Hepatocyte (in vitro differentiated cells): ENCODE results near the gene ATP7B. TPM values are rescaled to one million over a fixed set of nuclear protein-coding genes. Genes with fewer than 3 reads are reported as not detected.

Experiments used
- DNase-seq: peaks from one replicate; pipeline ENCODE4 v3.0.0-alpha.2; 2016; ENCODE audit warnings: low spot score
- H2AFZ ChIP-seq: fragments of 200-600 bp; sonication (generic); 2 replicates; pipeline ENCODE4 v1.6.0; 2016; ENCODE audit warnings: antibody characterized with exemption, mild to moderate bottlenecking
- H3K27ac ChIP-seq: fragments of 200-600 bp; sonication (generic); 2 replicates; pipeline ENCODE4 v1.5.1; 2016; ENCODE audit warnings: mild to moderate bottlenecking
- H3K27me3 ChIP-seq: fragments of 200-600 bp; sonication (generic); 2 replicates; pipeline ENCODE4 v1.6.1; 2016
- H3K36me3 ChIP-seq: fragments of 200-600 bp; sonication (generic); replicated peaks from 2 replicates; pipeline ENCODE4 v1.5.1; 2016; ENCODE audit warnings: low read depth; ENCODE audit not compliant: insufficient read depth
- H3K4me1 ChIP-seq: fragments of 200-600 bp; sonication (generic); 2 replicates; pipeline ENCODE4 v1.5.1; 2016; ENCODE audit warnings: mild to moderate bottlenecking, moderate library complexity; ENCODE audit not compliant: insufficient read depth
- H3K4me2 ChIP-seq: fragments of 200-600 bp; sonication (generic); 2 replicates; pipeline ENCODE4 v1.6.0; 2016
- H3K4me3 ChIP-seq: fragments of 200-600 bp; sonication (generic); 2 replicates; pipeline ENCODE4 v1.5.1; 2016; ENCODE audit warnings: mild to moderate bottlenecking
- H3K79me2 ChIP-seq: fragments of 200-600 bp; sonication (generic); 2 replicates; pipeline ENCODE4 v1.6.0; 2017; ENCODE audit warnings: mild to moderate bottlenecking
- H3K9me2 ChIP-seq: fragments of 200-600 bp; sonication (generic); replicated peaks from 2 replicates; pipeline ENCODE4 v1.6.0; 2017; ENCODE audit warnings: mild to moderate bottlenecking; ENCODE audit not compliant: insufficient read depth
- H3K9me3 ChIP-seq: fragments of 200-600 bp; sonication (generic); 2 replicates; pipeline ENCODE4 v1.5.1; 2016; ENCODE audit warnings: low read depth, mild to moderate bottlenecking
- H4K20me1 ChIP-seq: fragments of 200-600 bp; sonication (generic); 2 replicates; pipeline ENCODE4 v1.6.0; 2016; ENCODE audit warnings: mild to moderate bottlenecking; ENCODE audit not compliant: insufficient read depth, poor library complexity, severe bottlenecking
- CTCF ChIP-seq: fragments of 200-600 bp; sonication (generic); IDR thresholded peaks from 2 replicates; pipeline ENCODE4 v1.5.1; 2016; ENCODE audit warnings: antibody characterized with exemption, mild to moderate bottlenecking; ENCODE audit not compliant: poor library complexity
- EZH2 ChIP-seq: fragments of 200-600 bp; sonication (generic); IDR thresholded peaks from 2 replicates; pipeline ENCODE4 v1.6.1; 2016; ENCODE audit warnings: antibody characterized with exemption, mild to moderate bottlenecking, borderline replicate concordance
- EZH2phosphoT487 ChIP-seq: fragments of 200-600 bp; sonication (generic); IDR thresholded peaks from one replicate; pipeline ENCODE4 v1.6.1; 2018; ENCODE audit warnings: antibody characterized with exemption, mild to moderate bottlenecking, low read depth, moderate library complexity; ENCODE audit not compliant: unreplicated experiment, severe bottlenecking
- WGBS: methylation state at CpG from one replicate; pipeline ENCODE4 v1.1.6; 2016; ENCODE audit warnings: low lambda C conversion rate; ENCODE audit errors: missing lambda C conversion rate; 5-methylcytosine and 5-hydroxymethylcytosine counted together
- polyA plus RNA-seq: library from polyadenylated mRNA; unstranded; fragments of >200 nt; fragmentation: Nextera tagmentation; extraction: Ambion mirVana; gene quantifications from 2 replicates; pipeline ENCODE4 v1.2.1, GENCODE V29; 2016
- total RNA-seq: library from RNA; depleted of rRNA; stranded (reverse); fragments of >200 nt; gene quantifications from 2 replicates; pipeline ENCODE4 v1.2.3, GENCODE V29; 2014

The ATP7B gene
- total and polyA plus RNA-seq, 2 experiments from 2014 or later = 47.3 to 70.0 TPM

- no peak for TF ChIP-seq EZH2
- TF ChIP-seq EZH2phosphoT487 = no peak
- TF ChIP-seq CTCF = no peak
- H3K9me3 ChIP-seq = no peaks in the 10 kb centered on the region
- H4K20me1 ChIP-seq = no peaks in the 10 kb centered on the region
- no peak overlapping the region for H3K4me3 ChIP-seq
- H3K4me2 ChIP-seq = no peak overlapping the region
- H3K79me2 ChIP-seq = no peaks in the 10 kb centered on the region
- no peaks in the 10 kb centered on the region for H3K9me2 ChIP-seq
- no peaks in the 10 kb centered on the region for H3K4me1 ChIP-seq
- WGBS = 88% methylated on average over 9 of the region's 9 CpGs
- H3K36me3 ChIP-seq = no peaks in the 10 kb centered on the region
- H2AFZ ChIP-seq = no peak overlapping the region
- H3K27me3 ChIP-seq = no peaks in the 10 kb centered on the region
- DNase-seq = no peak
- H3K27ac ChIP-seq = no peak overlapping the region
Observed at GRCh38 chr13:51919531-51919930, 91.7 kb downstream of the ATP7B start.

GRCh38 chr13:51916962-51917361, 94.3 kb downstream of the ATP7B start:
- Histone ChIP-seq H3K4me2 (no peak overlapping the region), H3K4me3 (no peak overlapping the region), H3K9me2 (no peaks in the 10 kb centered on the region), H3K79me2 (no peaks in the 10 kb centered on the region), H3K36me3 (no peaks in the 10 kb centered on the region), H2AFZ (no peak overlapping the region), H3K4me1 (no peaks in the 10 kb centered on the region), H3K27me3 (no peaks in the 10 kb centered on the region), H3K9me3 (no peaks in the 10 kb centered on the region), H3K27ac (no peak overlapping the region), H4K20me1 (no peaks in the 10 kb centered on the region)
- no peak for DNase-seq
- TF ChIP-seq EZH2phosphoT487 = no peak
- no peak for TF ChIP-seq CTCF
- TF ChIP-seq EZH2 = no peak
- WGBS = 98% methylated on average over 8 of the region's 8 CpGs

GRCh38 chr13:51916051-51916818, 95.0 kb downstream of the ATP7B start:
- H3K9me2 ChIP-seq = no peaks in the 10 kb centered on the region
- H3K4me3 ChIP-seq = no peak overlapping the region
- H3K9me3 ChIP-seq = no peaks in the 10 kb centered on the region
- H4K20me1 ChIP-seq = no peaks in the 10 kb centered on the region
- 93% methylated on average over 7 of the region's 7 CpGs for WGBS
- H2AFZ ChIP-seq = no peak overlapping the region
- H3K4me2 ChIP-seq = no peak overlapping the region
- no peaks in the 10 kb centered on the region for H3K36me3 ChIP-seq
- no peaks in the 10 kb centered on the region for H3K27me3 ChIP-seq
- H3K79me2 ChIP-seq = no peaks in the 10 kb centered on the region
- TF ChIP-seq EZH2 (no peak), CTCF (no peak), EZH2phosphoT487 (no peak)
- H3K4me1 ChIP-seq = no peaks in the 10 kb centered on the region
- no peak for DNase-seq
- no peak overlapping the region for H3K27ac ChIP-seq
